GM12878 (cell line): ENCODE results near the gene AFG1L. TPM values are rescaled to one million over a fixed set of nuclear protein-coding genes. Genes with fewer than 3 reads are reported as not detected.

Source experiments
- ATAC-seq: fragments of 200-7000 bp; cut with Tn5 transposase; 3 replicates; pipeline ENCODE4 v1.9.1; 2020; ENCODE audit warnings: mild to moderate bottlenecking, moderate library complexity
- BruUV-seq: library from RNA; stranded (reverse); fragments of 400-500 nt; replicated peaks from 2 replicates; lab custom pipeline; 2021; lab: Mats Ljungman, UMichigan
- CTCF ChIA-PET: fragments of 300-600 bp; sonication (Branson Sonifier 250); formaldehyde crosslinking; extraction: SDS; loops from one replicate; lab custom pipeline; 2021; ENCODE audit warnings: inconsistent platforms; lab: Yijun Ruan, JAX
- POLR2A ChIA-PET: fragments of 350-600 bp; formaldehyde crosslinking; extraction: SDS; loops from one replicate; lab custom pipeline; 2021; ENCODE audit warnings: inconsistent platforms; lab: Charles Lee
- RAD21 ChIA-PET: fragments of 300-600 bp; sonication (Branson Sonifier 250); formaldehyde crosslinking; loops from one replicate; lab custom pipeline; 2023; ENCODE audit warnings: antibody characterized with exemption; ENCODE audit not compliant: unreplicated experiment; lab: Charles Lee
- SMC1A ChIA-PET: fragments of 300-600 bp; sonication (Branson Sonifier 250); formaldehyde crosslinking; loops from one replicate; lab custom pipeline; 2023; ENCODE audit not compliant: unreplicated experiment, uncharacterized antibody; lab: Charles Lee
- DNase-seq: peaks from one replicate; pipeline ENCODE4 v3.0.0-alpha.2; 2011; ENCODE audit warnings: low read depth, low spot score
- FAIRE-seq: peaks from 3 replicates; lab custom pipeline; 2011; peaks lifted over from hg19 to GRCh38; lab: Jason Lieb, UNC
- H2AFZ ChIP-seq: 2 replicates; pipeline ENCODE4 v1.6.0; 2011; ENCODE audit warnings: low read depth, low read length, control low read depth; ENCODE audit not compliant: control insufficient read depth
- H3K27ac ChIP-seq: 2 replicates; pipeline ENCODE4 v1.5.1; 2011; ENCODE audit warnings: control low read depth; ENCODE audit not compliant: control insufficient read depth, insufficient read depth
- H3K27me3 ChIP-seq, 2 experiments: replicated peaks in 1 of 2; 2 replicates each; pipeline versions ENCODE4 v1.6.0 to v1.6.1; 2011; ENCODE audit warnings: low read length in 1 of 2; ENCODE audit not compliant: control insufficient read depth in 2 of 2, insufficient read depth in 2 of 2
- H3K36me3 ChIP-seq, 2 experiments: 2 replicates each; pipeline ENCODE4 v1.5.1; 2011; ENCODE audit warnings: low read length in 1 of 2; ENCODE audit not compliant: control insufficient read depth in 2 of 2, insufficient read depth in 2 of 2
- H3K4me1 ChIP-seq: 2 replicates; pipeline ENCODE4 v1.6.1; 2011; ENCODE audit warnings: mild to moderate bottlenecking, low read length, moderate library complexity, mixed read lengths; ENCODE audit not compliant: control insufficient read depth, insufficient read depth
- H3K4me2 ChIP-seq: 2 replicates; pipeline ENCODE4 v1.6.0; 2011; ENCODE audit warnings: control low read depth; ENCODE audit not compliant: control insufficient read depth, insufficient read depth
- H3K4me3 ChIP-seq: fragments of 200-600 bp; sonication (generic); 2 replicates; pipeline ENCODE4 v1.5.1; 2016
- H3K79me2 ChIP-seq: 2 replicates; pipeline ENCODE4 v1.6.0; 2011; ENCODE audit warnings: low read length; ENCODE audit not compliant: control insufficient read depth, insufficient read depth
- H3K9ac ChIP-seq: 2 replicates; pipeline ENCODE4 v1.8.0; 2011; ENCODE audit warnings: low read length, control low read depth, mixed read lengths; ENCODE audit not compliant: control insufficient read depth, insufficient read depth
- H3K9me3 ChIP-seq: replicated peaks from 3 replicates; pipeline ENCODE4 v1.5.1; 2011; ENCODE audit warnings: mild to moderate bottlenecking, low read length; ENCODE audit not compliant: control insufficient read depth, insufficient read depth
- H4K20me1 ChIP-seq: 2 replicates; pipeline ENCODE4 v1.6.0; 2011; ENCODE audit not compliant: control insufficient read depth, insufficient read depth
- BHLHE40 ChIP-seq, 2 experiments: fragments of 450-650 bp in 1 of 2; IDR thresholded peaks; 2 replicates each; pipeline ENCODE4 v1.6.1; 2011 to 2017; ENCODE audit warnings: low read depth in 2 of 2, borderline replicate concordance in 1 of 2, improper control_type of control experiment in 1 of 2, low read length in 1 of 2, mild to moderate bottlenecking in 1 of 2
- CHD1 ChIP-seq: IDR thresholded peaks from 2 replicates; pipeline ENCODE4 v1.6.1; 2012; ENCODE audit warnings: low read depth, low read length, improper control_type of control experiment
- IRF3 ChIP-seq: fragments of 450-650 bp; IDR thresholded peaks from 2 replicates; pipeline ENCODE4 v1.6.1; 2014; ENCODE audit warnings: mild to moderate bottlenecking
- KDM1A ChIP-seq: fragments of 200-600 bp; sonication (generic); IDR thresholded peaks from 2 replicates; pipeline ENCODE4 v1.6.1; 2016; ENCODE audit warnings: borderline replicate concordance
- MEF2B ChIP-seq: fragments of 450-650 bp; IDR thresholded peaks from 2 replicates; pipeline ENCODE4 v1.6.1; 2018; ENCODE audit warnings: mild to moderate bottlenecking, moderate library complexity; ENCODE audit not compliant: partially characterized antibody, poor library complexity, severe bottlenecking
- NFXL1 ChIP-seq: fragments of 450-650 bp; IDR thresholded peaks from 2 replicates; pipeline ENCODE4 v1.6.1; 2017; ENCODE audit warnings: antibody characterized with exemption, mild to moderate bottlenecking, borderline replicate concordance
- RBBP5 ChIP-seq: fragments of 200-600 bp; sonication (generic); conservative IDR thresholded peaks from 2 replicates; pipeline ENCODE4 v1.6.1; 2016
- RUNX3 ChIP-seq: IDR thresholded peaks from 2 replicates; pipeline ENCODE4 v1.6.1; 2012; ENCODE audit warnings: low read length, inconsistent platforms
- SP1 ChIP-seq: IDR thresholded peaks from one replicate; pipeline ENCODE4 v1.6.1; 2011; ENCODE audit warnings: low read depth, low read length
- TARDBP ChIP-seq: IDR thresholded peaks from 2 replicates; pipeline ENCODE4 v1.6.1; 2016; ENCODE audit warnings: borderline replicate concordance
- WGBS: methylation state at CpG from one replicate; pipeline ENCODE4 v1.1.6; 2016; ENCODE audit warnings: low lambda C conversion rate; ENCODE audit not compliant: insufficient replicate concordance, insufficient coverage; ENCODE audit errors: missing lambda C conversion rate; 5-methylcytosine and 5-hydroxymethylcytosine counted together
- in situ Hi-C: fragments of 300-500 bp; cut with MboI; formaldehyde crosslinking; loops from 9 replicates; pipeline ENCODE4 v1.14.3; 2018; ENCODE audit warnings: mixed read lengths
- intact Hi-C: fragments of 100-400 bp; cut with micrococcal nuclease; formaldehyde crosslinking; loops from one replicate; pipeline ENCODE4 v1.14.2; 2022; ENCODE audit not compliant: unreplicated experiment
- polyA plus RNA-seq, 11 experiments: library from polyadenylated mRNA; depleted of rRNA in 4 of 11; unstranded in 6 of 11; stranded (reverse) in 5 of 11; fragments of >200 nt; fragmentation: Nextera tagmentation in 4 of 11; fragmentation: Illumina TruSeq in 1 of 11; extraction: Ambion mirVana in 4 of 11; extraction: Trizol in 1 of 11; gene quantifications; 1 replicate in 1 of 11; 2 replicates in 10 of 11; pipeline versions ENCODE4 v1.2.1 to v1.2.3, GENCODE V29; 2011 to 2016; ENCODE audit warnings: inconsistent platforms in 2 of 11, missing spikeins in 2 of 11, low read depth in 1 of 11
- total RNA-seq, 4 experiments: library from RNA; depleted of rRNA in 3 of 4; stranded (reverse); fragments of >200 nt in 3 of 4; fragmentation: Illumina TruSeq in 1 of 4; extraction: Trizol in 1 of 4; gene quantifications; 2 replicates each; pipeline versions ENCODE4 v1.2.1 to v1.2.3, GENCODE V29; 2013 to 2021

AFG1L gene
- total and polyA plus RNA-seq, 10 of the 15 experiments (the other 5 are each of a cell fraction or from before 2014, with no cell fraction given), result 2.3 to 9.0 (median 4.3) TPM

GRCh38 chr6:108546079-108547049 lies 251.5 kb downstream of the AFG1L start:
- ATAC-seq (no peak), FAIRE-seq (no peak), DNase-seq (no peak)
- Histone ChIP-seq H3K9me3 (no peaks in the 10 kb centered on the region), H3K27ac (no peak overlapping the region), H3K4me1 (no peaks in the 10 kb centered on the region), H3K9ac (no peak overlapping the region), H3K79me2 (no peaks in the 10 kb centered on the region), H3K27me3 (peaks cover 1 to 6% of the 10 kb centered on the region in 2 experiments; a peak in 3 of 4 replicates), H3K36me3 (no peaks in the 10 kb centered on the region), H3K4me3 (no peak overlapping the region), H4K20me1 (no peaks in the 10 kb centered on the region), H2AFZ (no peak overlapping the region), H3K4me2 (no peak overlapping the region)
- ChIA-PET POLR2A (no interaction called here), SMC1A (interaction anchor here (0.6 to 1.9 kb wide), 4 partner anchors 233 to 529 kb away, joined by 3 to 8 read pairs (median 4); no protein-coding TSS in a partner anchor), RAD21 (interaction anchor here (0.5 kb wide), 1 partner anchor 523 kb away, joined by 3 read pairs; no protein-coding TSS in a partner anchor), CTCF (interaction anchor here (0.7 to 6.9 kb wide), 8 partner anchors 8 to 527 kb away, joined by 3 to 107 read pairs (median 4); no protein-coding TSS in a partner anchor)
- in situ Hi-C loops (loop anchor here (5.0 kb wide), 2 partner anchors 236 to 521 kb away; no protein-coding TSS in a partner anchor), intact Hi-C loops (no loop called here)
- no TSS peak for BruUV-seq
- WGBS, result 41% methylated on average over 6 of the region's 6 CpGs
- no peak for TF ChIP-seq RUNX3
- no peak for TF ChIP-seq MEF2B
- no peak for TF ChIP-seq SP1
- TF ChIP-seq BHLHE40 (IDR thresholded peaks at IDR 0.05; ENCODE audit: borderline replicate concordance in 1 of 2, low read depth in 2 of 2, low read length in 1 of 2), result no peak
- TF ChIP-seq RBBP5, result no peak
- TF ChIP-seq TARDBP, result no peak
- no peak for TF ChIP-seq NFXL1
- TF ChIP-seq KDM1A, result no peak
- no peak for TF ChIP-seq CHD1
- no peak for TF ChIP-seq IRF3
